A204.1 (cell line): Measurements from ENCODE around the gene CD81.
"Not testable (repeated sequence)": the region's sequence is repeated elsewhere in the genome, so short reads cannot be mapped to it uniquely, and the experiment has no call there.

Experiments used
- FAIRE-seq: peaks from 2 replicates; lab custom pipeline; 2012; peaks lifted over from hg19 to GRCh38; lab: Jason Lieb, UNC

CD81 gene

GRCh38 chr11:2376751-2377451 is at the start of gene CD81:
CD81 (plus strand) TSS chr11:2377310; CDS start chr11:2377550, 240 bp downstream.
- FAIRE-seq = no peak

- FAIRE-seq = no peak
Measured at GRCh38 chr11:2328021-2328420, 49.1 kb upstream of the CD81 start.

GRCh38 chr11:2328656-2329354 is 48.3 kb upstream of the CD81 start:
- no peak for FAIRE-seq

- no peak for FAIRE-seq
Measured at GRCh38 chr11:2329551-2329950, 47.6 kb upstream of the CD81 start.

GRCh38 chr11:2330696-2331095 is 46.4 kb upstream of the CD81 start:
- FAIRE-seq = no peak

- no peak for FAIRE-seq
Measured at GRCh38 chr11:2331404-2331803, 45.7 kb upstream of the CD81 start.

GRCh38 chr11:2332569-2332968 is 44.5 kb upstream of the CD81 start:
- FAIRE-seq = not testable (repeated sequence)

- FAIRE-seq = not testable (repeated sequence)
Measured at GRCh38 chr11:2333486-2334205, 43.5 kb upstream of the CD81 start.

GRCh38 chr11:2335286-2335685 is 41.8 kb upstream of the CD81 start:
- FAIRE-seq = not testable (repeated sequence)

- FAIRE-seq = not testable (repeated sequence)
Measured at GRCh38 chr11:2338760-2339159, 38.4 kb upstream of the CD81 start.

GRCh38 chr11:2342557-2342956 is 34.6 kb upstream of the CD81 start:
- FAIRE-seq = no peak

- no peak for FAIRE-seq
Measured at GRCh38 chr11:2342981-2343380, 34.1 kb upstream of the CD81 start.

- FAIRE-seq = no peak
Measured at GRCh38 chr11:2343502-2343901, 33.6 kb upstream of the CD81 start.

- no peak for FAIRE-seq
Measured at GRCh38 chr11:2345050-2345449, 32.1 kb upstream of the CD81 start.

- no peak for FAIRE-seq
Measured at GRCh38 chr11:2346014-2346413, 31.1 kb upstream of the CD81 start.

- FAIRE-seq = no peak
Measured at GRCh38 chr11:2346586-2347307, 30.4 kb upstream of the CD81 start.

- FAIRE-seq = no peak
Measured at GRCh38 chr11:2347308-2347830, 29.7 kb upstream of the CD81 start.

- FAIRE-seq = no peak
Measured at GRCh38 chr11:2348986-2349385, 28.1 kb upstream of the CD81 start.

GRCh38 chr11:2351701-2352100 is 25.4 kb upstream of the CD81 start:
- FAIRE-seq = no peak

- no peak for FAIRE-seq
Measured at GRCh38 chr11:2352420-2352819, 24.7 kb upstream of the CD81 start.

GRCh38 chr11:2355000-2355644 is 22.0 kb upstream of the CD81 start:
- no peak for FAIRE-seq

GRCh38 chr11:2357246-2357645 is 19.9 kb upstream of the CD81 start:
- FAIRE-seq = no peak
